HepG2 (cell line): ENCODE measurements around the gene AHCYL2. TPM values are rescaled to one million over a fixed set of nuclear protein-coding genes. Genes with fewer than 3 reads are reported as not detected.

Experiments
- NONO ChIP-seq, 2 experiments: fragments of 450-650 bp in 1 of 2; sonication (generic) in 1 of 2; formaldehyde crosslinking in 1 of 2; IDR thresholded peaks in 1 of 2; conservative IDR thresholded peaks in 1 of 2; 2 replicates each; pipeline versions ENCODE4 v1.6.1 to v1.8.0; 2017 to 2022; ENCODE audit warnings: mild to moderate bottlenecking in 1 of 2, missing genetic modification reagents in 1 of 2, moderate library complexity in 1 of 2
- TAF15 ChIP-seq: fragments of 200-400 bp; formaldehyde crosslinking; IDR thresholded peaks from one replicate; pipeline ENCODE4 v1.6.1; 2018; ENCODE audit warnings: mild to moderate bottlenecking, low read depth, low read length; ENCODE audit not compliant: poor library complexity, severe bottlenecking
- TBX2 ChIP-seq: sonication (generic); formaldehyde crosslinking; IDR thresholded peaks from 2 replicates; pipeline ENCODE4 v1.5.0; 2020; ENCODE audit warnings: missing genetic modification reagents, mild to moderate bottlenecking, borderline replicate concordance
- ZNF564 ChIP-seq: sonication (generic); formaldehyde crosslinking; IDR thresholded peaks from 2 replicates; pipeline ENCODE4 v1.8.1; 2023; ENCODE audit warnings: mild to moderate bottlenecking, missing genetic modification reagents
- ZNF747 ChIP-seq: sonication (generic); formaldehyde crosslinking; IDR thresholded peaks from 2 replicates; pipeline ENCODE4 v1.8.1; 2023; ENCODE audit warnings: missing genetic modification reagents, mild to moderate bottlenecking, borderline replicate concordance
- polyA plus RNA-seq, 8 experiments: library from polyadenylated mRNA; depleted of rRNA in 3 of 8; stranded (reverse) in 7 of 8; unstranded in 1 of 8; fragments of >200 nt; fragmentation: Illumina TruSeq in 4 of 8; extraction: Trizol in 4 of 8; gene quantifications; 2 replicates each; pipeline versions ENCODE4 v1.2.1 to v1.2.3, GENCODE V29; 2011 to 2016; ENCODE audit warnings: low read depth in 4 of 8, missing spikeins in 1 of 8, mixed read lengths in 1 of 8; ENCODE audit not compliant: insufficient read depth in 1 of 8
- total RNA-seq, 5 experiments: library from RNA; depleted of rRNA; stranded (reverse); fragments of >200 nt; fragmentation: Illumina TruSeq; extraction: Trizol; gene quantifications; 2 replicates each; pipeline ENCODE4 v1.2.3, GENCODE V29; 2016; ENCODE audit warnings: low read depth in 1 of 5
- TF ChIP-seq, protein P1 (sequence below): sonication (generic); formaldehyde crosslinking; IDR thresholded peaks from 2 replicates; pipeline ENCODE4 v1.4.0; 2020; ENCODE audit warnings: missing genetic modification reagents
- TF ChIP-seq, protein P2 (sequence below): sonication (generic); formaldehyde crosslinking; IDR thresholded peaks from 2 replicates; pipeline ENCODE4 v1.5.0; 2020; ENCODE audit warnings: missing genetic modification reagents, mild to moderate bottlenecking, borderline replicate concordance
- TF ChIP-seq, protein P3 (sequence below): sonication (generic); formaldehyde crosslinking; IDR thresholded peaks from 2 replicates; pipeline ENCODE4 v1.5.1; 2020; ENCODE audit warnings: missing genetic modification reagents, mild to moderate bottlenecking, borderline replicate concordance
- TF ChIP-seq, protein P4 (sequence below): sonication (generic); formaldehyde crosslinking; IDR thresholded peaks from 2 replicates; pipeline ENCODE4 v1.5.0; 2020; ENCODE audit warnings: mild to moderate bottlenecking, missing genetic modification reagents
- TF ChIP-seq, protein P5 (sequence below): sonication (generic); formaldehyde crosslinking; IDR thresholded peaks from 2 replicates; pipeline ENCODE4 v1.4.0; 2020; ENCODE audit warnings: missing genetic modification reagents, mild to moderate bottlenecking, borderline replicate concordance
- TF ChIP-seq, protein P6 (sequence below): IDR thresholded peaks from 2 replicates; pipeline ENCODE4 v1.6.1; 2016; ENCODE audit warnings: mild to moderate bottlenecking, missing biosample characterization, missing genetic modification reagents
- TF ChIP-seq, protein P7 (sequence below): sonication (generic); formaldehyde crosslinking; IDR thresholded peaks from 2 replicates; pipeline ENCODE4 v1.5.1; 2020; ENCODE audit warnings: missing genetic modification reagents, mild to moderate bottlenecking, borderline replicate concordance

The AHCYL2 gene
- total and polyA plus RNA-seq, 2 of the 13 experiments (the other 11 are each of a cell fraction or from before 2014, with no cell fraction given) = 9.5 to 14.7 TPM

DNA sequence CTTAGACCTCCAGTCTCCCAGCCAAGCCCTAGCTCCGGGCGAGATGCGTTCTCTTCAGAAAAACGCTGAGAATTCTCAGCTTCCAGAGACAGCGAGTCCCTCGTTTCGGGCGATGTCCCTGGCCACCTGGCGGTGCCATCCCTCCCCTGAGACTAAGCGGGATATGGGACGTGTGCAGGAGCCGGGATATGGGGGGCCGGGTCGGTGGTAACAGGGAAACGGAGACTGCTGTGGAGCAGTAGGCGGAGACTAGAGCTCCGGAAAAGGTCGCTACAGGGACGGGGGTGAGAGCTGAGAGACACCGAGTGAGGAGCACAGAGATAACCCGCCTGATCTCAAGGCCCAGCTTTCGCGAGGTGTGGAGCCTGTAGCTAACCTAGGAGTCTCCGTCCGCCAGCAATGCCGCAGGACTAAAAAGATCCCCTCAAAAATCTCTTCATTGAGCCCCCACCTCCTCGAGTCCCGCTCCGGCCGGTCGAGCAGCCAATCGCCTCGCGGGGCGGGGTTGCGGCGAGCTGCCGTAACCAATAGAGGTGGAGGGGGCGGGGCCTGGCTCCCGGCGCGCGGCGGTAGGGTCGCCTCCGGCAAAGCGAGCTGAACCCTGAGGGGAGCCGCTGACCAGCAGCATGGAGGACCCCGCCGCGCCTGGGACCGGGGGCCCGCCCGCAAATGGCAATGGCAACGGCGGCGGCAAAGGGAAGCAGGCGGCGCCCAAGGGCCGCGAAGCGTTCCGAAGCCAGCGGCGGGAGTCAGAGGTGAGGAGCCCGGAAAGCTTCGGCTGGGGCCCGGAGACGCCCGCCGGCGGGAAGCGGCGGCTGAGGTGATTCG lies 209.2 kb downstream of the AHCYL2 start, which contains the start of gene STRIP2 (continued):
- TF ChIP-seq, protein P1, sequence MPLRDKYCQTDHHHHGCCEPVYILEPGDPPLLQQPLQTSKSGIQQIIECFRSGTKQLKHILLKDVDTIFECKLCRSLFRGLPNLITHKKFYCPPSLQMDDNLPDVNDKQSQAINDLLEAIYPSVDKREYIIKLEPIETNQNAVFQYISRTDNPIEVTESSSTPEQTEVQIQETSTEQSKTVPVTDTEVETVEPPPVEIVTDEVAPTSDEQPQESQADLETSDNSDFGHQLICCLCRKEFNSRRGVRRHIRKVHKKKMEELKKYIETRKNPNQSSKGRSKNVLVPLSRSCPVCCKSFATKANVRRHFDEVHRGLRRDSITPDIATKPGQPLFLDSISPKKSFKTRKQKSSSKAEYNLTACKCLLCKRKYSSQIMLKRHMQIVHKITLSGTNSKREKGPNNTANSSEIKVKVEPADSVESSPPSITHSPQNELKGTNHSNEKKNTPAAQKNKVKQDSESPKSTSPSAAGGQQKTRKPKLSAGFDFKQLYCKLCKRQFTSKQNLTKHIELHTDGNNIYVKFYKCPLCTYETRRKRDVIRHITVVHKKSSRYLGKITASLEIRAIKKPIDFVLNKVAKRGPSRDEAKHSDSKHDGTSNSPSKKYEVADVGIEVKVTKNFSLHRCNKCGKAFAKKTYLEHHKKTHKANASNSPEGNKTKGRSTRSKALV (CRISPR knock-in tag) = peak; percentile 67; the same call in 1 of the 2 replicates
- TF ChIP-seq, protein P2, sequence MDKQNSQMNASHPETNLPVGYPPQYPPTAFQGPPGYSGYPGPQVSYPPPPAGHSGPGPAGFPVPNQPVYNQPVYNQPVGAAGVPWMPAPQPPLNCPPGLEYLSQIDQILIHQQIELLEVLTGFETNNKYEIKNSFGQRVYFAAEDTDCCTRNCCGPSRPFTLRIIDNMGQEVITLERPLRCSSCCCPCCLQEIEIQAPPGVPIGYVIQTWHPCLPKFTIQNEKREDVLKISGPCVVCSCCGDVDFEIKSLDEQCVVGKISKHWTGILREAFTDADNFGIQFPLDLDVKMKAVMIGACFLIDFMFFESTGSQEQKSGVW (CRISPR knock-in tag) = no peak
- TF ChIP-seq, protein P3, sequence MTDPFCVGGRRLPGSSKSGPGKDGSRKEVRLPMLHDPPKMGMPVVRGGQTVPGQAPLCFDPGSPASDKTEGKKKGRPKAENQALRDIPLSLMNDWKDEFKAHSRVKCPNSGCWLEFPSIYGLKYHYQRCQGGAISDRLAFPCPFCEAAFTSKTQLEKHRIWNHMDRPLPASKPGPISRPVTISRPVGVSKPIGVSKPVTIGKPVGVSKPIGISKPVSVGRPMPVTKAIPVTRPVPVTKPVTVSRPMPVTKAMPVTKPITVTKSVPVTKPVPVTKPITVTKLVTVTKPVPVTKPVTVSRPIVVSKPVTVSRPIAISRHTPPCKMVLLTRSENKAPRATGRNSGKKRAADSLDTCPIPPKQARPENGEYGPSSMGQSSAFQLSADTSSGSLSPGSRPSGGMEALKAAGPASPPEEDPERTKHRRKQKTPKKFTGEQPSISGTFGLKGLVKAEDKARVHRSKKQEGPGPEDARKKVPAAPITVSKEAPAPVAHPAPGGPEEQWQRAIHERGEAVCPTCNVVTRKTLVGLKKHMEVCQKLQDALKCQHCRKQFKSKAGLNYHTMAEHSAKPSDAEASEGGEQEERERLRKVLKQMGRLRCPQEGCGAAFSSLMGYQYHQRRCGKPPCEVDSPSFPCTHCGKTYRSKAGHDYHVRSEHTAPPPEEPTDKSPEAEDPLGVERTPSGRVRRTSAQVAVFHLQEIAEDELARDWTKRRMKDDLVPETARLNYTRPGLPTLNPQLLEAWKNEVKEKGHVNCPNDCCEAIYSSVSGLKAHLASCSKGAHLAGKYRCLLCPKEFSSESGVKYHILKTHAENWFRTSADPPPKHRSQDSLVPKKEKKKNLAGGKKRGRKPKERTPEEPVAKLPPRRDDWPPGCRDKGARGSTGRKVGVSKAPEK (CRISPR knock-in tag) = 0 out of 2 replicates have a peak, but pooled peaks have one; percentile 38
- TF ChIP-seq ZNF564 (CRISPR knock-in tag) (0 out of 2 replicates have a peak, but pooled peaks have one; percentile 55), ZNF747 (CRISPR knock-in tag) (peak; percentile 78), TBX2 (CRISPR knock-in tag) (peak; percentile 70; the same call in 1 of the 2 replicates), NONO (IDR thresholded peaks at IDR 0.05) (no peak), NONO (CRISPR knock-in tag; conservative IDR thresholded peaks at IDR 0.05) (no peak), TAF15 (no peak)
- TF ChIP-seq, protein P4, sequence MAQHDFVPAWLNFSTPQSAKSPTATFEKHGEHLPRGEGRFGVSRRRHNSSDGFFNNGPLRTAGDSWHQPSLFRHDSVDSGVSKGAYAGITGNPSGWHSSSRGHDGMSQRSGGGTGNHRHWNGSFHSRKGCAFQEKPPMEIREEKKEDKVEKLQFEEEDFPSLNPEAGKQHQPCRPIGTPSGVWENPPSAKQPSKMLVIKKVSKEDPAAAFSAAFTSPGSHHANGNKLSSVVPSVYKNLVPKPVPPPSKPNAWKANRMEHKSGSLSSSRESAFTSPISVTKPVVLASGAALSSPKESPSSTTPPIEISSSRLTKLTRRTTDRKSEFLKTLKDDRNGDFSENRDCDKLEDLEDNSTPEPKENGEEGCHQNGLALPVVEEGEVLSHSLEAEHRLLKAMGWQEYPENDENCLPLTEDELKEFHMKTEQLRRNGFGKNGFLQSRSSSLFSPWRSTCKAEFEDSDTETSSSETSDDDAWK = no peak
- TF ChIP-seq, protein P5, sequence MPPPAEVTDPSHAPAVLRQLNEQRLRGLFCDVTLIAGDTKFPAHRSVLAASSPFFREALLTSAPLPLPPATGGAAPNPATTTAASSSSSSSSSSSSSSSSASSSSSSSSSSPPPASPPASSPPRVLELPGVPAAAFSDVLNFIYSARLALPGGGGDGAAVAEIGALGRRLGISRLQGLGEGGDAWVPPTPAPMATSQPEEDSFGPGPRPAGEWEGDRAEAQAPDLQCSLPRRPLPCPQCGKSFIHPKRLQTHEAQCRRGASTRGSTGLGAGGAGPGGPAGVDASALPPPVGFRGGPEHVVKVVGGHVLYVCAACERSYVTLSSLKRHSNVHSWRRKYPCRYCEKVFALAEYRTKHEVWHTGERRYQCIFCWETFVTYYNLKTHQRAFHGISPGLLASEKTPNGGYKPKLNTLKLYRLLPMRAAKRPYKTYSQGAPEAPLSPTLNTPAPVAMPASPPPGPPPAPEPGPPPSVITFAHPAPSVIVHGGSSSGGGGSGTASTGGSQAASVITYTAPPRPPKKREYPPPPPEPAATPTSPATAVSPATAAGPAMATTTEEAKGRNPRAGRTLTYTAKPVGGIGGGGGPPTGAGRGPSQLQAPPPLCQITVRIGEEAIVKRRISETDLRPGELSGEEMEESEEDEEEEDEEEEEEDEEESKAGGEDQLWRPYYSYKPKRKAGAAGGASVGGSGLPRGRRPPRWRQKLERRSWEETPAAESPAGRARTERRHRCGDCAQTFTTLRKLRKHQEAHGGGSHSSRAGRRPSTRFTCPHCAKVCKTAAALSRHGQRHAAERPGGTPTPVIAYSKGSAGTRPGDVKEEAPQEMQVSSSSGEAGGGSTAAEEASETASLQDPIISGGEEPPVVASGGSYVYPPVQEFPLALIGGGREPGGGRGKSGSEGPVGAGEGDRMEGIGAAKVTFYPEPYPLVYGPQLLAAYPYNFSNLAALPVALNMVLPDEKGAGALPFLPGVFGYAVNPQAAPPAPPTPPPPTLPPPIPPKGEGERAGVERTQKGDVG = no peak
- TF ChIP-seq, protein P6, sequence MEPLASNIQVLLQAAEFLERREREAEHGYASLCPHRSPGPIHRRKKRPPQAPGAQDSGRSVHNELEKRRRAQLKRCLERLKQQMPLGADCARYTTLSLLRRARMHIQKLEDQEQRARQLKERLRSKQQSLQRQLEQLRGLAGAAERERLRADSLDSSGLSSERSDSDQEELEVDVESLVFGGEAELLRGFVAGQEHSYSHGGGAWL = peak; percentile 81; the same call in 1 of the 2 replicates
- TF ChIP-seq, protein P7, sequence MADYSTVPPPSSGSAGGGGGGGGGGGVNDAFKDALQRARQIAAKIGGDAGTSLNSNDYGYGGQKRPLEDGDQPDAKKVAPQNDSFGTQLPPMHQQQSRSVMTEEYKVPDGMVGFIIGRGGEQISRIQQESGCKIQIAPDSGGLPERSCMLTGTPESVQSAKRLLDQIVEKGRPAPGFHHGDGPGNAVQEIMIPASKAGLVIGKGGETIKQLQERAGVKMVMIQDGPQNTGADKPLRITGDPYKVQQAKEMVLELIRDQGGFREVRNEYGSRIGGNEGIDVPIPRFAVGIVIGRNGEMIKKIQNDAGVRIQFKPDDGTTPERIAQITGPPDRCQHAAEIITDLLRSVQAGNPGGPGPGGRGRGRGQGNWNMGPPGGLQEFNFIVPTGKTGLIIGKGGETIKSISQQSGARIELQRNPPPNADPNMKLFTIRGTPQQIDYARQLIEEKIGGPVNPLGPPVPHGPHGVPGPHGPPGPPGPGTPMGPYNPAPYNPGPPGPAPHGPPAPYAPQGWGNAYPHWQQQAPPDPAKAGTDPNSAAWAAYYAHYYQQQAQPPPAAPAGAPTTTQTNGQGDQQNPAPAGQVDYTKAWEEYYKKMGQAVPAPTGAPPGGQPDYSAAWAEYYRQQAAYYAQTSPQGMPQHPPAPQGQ (CRISPR knock-in tag) = no peak
